HL-60/S4 treated with retinoic acid at 250 ng/mL for 4 days and 3 days (cell line): Measurements from ENCODE around the gene NOTCH4.

Experiments used
- in situ Hi-C: fragments of 300-500 bp; cut with MboI; formaldehyde crosslinking; loops from 2 replicates; pipeline ENCODE4 v1.7.0; 2022; ENCODE audit warnings: low sequenced_read_pairs

The NOTCH4 gene

DNA sequence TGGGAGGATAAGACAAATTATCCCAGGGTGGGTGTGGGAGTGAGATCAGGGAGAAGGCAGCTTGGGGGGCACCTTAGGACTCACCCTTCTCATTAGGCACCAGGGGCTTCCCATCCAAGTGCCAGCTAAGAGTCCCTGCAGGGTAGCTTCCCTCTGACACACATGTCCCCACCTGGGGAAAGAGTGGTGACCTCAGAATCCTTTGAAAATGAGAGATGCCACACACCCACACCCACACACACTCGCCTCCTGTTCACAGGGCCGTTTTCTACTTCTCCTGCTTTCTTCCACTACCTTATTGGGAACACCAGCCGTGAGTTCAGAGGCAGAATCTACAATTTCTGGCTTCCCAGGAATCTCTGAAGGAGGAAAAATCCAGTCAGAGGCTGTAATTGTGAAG, 40.8 kb downstream of the NOTCH4 start:
- in situ Hi-C loops = no loop called here

DNA sequence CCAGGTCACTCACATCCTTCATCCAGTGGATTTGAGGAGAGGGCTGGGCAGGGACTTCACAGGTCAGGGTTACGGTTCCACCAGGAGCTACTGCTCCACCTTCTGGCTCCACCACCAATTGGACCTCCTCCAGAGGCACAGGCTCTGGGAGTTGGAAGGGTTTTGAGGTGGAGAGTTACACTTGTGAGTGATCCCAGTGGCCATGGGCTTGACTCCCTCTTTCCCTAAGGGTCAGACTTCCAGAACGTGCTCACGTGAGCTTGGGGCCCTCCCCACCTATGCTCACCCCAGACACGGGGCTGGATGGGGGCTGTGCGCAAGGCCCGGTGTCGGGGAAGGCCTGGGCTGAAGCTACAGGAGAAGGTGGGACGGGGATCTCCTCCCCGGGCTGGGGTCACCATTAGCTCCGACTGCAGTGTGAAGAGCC, 41.3 kb downstream of the NOTCH4 start:
- in situ Hi-C loops = no loop called here

DNA sequence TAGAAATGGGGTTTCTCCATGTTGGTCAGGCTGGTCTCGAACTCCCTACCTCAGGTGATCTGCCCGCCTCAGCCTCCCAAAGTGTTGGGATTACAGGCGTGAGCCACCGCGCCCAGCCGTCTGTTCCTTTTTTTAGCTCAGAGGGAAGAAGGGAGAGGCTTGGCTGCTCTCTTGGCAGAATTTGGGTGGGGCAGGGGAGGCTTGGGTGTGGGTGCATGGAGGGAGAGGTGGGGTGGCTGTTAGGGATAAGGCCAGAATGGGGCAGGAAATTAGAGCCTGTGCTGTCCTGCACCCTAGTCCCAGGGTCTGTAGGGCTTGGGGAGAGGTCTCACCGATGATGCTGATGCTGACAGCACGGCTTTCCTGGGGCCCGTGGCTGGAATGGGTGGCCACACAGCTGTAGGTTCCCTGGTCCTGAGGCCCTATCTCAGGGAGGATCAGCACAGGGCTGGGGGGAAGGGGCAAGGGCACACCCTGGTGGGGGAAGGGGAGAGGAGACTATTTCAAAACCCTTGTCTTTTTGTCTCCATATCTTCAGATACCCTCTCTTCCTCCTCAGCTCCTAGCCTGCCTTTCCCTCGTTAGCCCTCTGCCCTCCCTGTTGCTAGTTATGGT, 41.8 kb downstream of the NOTCH4 start:
- in situ Hi-C loops = no loop called here

DNA sequence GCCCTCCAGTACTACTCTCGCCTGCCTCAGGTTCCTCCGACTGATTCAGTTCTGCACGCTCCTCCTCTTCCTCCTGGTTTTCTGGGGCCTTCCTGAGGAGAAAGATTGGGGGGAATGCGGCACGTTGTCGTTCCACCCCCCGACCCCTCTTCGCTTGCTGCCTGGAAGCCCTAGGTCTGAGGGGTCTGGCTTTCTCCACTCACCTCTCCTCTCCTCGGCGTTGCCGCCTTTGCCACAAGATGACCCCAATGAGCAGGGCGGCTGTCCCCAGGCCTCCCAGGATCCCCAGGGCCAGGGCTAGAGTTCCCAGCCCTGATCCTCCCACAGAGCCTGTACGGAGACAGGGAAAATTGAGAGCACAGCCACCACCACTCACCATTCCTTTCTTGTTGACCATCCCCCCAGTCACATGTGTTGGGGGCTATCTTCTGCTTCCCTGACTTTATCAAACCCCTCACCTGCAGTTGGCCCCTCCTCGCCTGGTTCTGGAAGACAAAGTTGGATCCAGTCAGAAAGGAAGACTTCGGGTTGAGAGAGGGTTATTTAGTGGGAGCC, 42.6 kb downstream of the NOTCH4 start:
- in situ Hi-C loops = no loop called here

DNA sequence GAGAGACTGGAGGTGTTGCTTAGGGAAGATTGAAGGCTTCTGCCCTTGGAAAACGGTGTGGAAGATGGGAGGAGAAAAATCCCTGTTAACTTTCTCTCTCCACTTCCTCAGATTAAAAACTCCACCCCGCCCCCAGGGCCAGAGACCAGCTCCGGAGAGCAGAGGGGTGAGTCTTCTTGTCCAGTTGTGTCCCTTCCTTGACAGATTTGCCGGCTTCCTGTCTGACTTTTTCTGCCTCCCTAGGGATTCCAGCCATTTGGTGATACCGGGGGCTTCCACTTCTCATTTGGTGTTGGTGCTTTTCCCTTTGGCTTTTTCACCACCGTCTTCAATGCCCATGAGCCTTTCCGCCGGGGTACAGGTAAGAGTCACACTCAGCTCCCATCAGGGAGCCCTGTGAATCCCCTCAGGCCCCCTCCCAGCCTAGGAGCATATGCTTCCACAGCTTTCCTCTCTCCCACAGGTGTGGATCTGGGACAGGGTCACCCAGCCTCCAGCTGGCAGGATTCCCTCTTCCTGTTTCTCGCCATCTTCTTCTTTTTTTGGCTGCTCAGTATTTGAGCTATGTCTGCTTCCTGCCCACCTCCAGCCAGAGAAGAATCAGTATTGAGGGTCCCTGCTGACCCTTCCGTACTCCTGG, 44.0 kb downstream of the NOTCH4 start:
- in situ Hi-C loops = no loop called here

DNA sequence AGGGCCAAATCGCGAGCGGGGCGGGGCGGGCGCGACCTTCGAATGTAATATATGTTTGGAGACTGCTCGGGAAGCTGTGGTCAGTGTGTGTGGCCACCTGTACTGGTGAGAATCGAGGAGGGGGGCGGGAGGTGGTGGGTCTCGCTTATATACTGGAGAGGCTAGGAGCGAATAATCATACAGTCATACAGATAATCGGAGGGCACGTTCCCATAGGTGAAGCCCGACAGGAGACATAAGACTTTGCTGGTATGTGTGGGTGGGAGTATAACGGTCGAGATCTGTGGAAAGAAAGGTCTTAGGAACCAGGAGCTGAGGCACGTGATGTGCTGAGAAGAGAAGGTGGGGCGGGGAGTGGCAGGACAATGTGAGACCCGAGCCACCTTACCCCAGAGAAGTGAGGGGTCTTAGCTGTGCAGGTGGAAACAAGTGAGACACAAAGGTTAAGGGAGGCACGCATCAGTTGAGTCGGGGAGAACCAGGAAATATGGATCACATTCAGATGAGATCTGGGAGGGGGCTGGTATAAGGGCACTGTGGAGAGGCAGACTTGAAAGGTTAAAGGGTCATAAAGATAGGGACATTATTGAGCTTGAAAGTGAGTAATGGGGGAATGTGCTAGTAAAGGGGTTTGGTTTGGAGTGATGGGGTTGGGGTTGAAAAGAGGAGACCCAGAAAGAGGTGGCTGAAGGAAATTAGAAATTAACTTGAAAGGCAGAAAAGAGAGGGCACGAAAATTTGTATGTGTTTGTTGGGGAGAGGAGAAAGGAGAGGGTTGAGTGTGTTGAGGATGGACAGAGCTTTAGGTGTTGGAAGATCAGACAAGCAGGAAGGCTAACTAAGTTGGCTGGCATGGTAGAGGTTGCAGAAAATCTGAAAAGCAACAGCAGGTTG, 45.1 kb downstream of the NOTCH4 start:
- in situ Hi-C loops = no loop called here

DNA sequence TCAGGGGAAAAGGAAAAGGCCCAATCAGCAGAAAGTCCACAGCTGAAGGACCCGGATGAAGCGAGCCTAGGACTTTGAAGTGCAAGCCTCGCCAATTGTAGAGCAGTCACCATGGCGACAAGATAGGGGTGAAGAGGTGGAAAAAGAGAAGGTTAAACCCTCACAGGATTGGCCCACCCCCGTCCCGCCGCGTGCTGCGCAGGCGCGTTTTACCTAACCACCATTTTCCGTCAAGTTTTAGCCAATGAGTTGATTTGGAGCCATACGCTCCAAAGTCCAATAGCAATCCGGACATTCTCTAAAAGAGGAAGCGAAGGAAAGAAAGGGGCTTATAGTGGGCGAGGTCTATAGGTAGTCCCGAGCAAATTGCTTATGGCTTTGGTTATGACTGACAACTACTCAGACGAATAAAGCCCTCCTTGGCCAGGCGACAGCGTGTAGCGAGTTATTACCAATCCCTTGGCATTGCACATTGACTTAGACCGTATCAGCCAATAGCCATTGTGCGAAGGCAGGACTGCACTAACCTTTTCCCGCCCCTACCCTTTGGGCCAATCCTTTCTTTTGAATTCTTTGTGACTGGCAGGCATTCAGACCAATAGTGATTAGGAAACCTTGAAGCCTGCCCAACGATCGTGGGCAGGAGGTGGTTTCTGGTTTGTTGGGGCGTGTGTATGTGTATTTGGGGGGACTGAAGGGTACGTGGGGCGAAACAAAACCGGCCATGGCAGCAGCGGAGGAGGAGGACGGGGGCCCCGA, 45.9 kb downstream of the NOTCH4 start, which contains the start of gene RNF5:
Gene RNF5 (plus strand): TSS at position 618 of the 759 bp plus-strand sequence. CDS start 107 bp downstream, at position 725.
- in situ Hi-C loops = no loop called here

DNA sequence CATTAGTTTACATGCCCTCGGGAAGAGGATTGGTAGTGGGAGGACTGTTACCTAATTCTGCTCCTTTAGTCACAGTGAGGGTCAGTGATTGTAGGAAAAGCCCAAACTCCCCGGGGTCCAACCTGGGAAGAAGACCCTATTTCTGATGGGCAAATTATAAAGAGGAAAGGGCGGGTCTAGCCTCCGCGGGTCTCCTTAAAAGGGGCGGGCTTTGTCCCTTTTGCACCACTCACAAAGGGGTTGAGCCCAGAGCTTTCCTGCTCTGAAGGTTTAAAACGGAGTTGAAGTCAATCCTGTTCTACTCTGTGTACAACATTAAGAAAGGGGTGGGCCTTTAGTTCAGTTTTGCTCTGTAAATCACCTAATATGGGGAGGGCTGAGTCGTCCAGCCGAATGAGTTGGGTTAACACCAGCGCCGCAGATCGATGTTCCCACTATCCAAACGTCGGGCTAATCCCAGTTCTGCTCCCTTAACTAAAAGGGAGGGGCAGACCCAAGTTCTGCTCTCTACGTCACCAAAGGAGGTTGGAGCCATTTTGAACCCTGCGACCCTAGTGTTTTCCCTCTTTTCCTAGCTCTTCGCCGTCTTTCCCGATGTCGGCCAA, 46.6 kb downstream of the NOTCH4 start:
- in situ Hi-C loops = no loop called here

DNA sequence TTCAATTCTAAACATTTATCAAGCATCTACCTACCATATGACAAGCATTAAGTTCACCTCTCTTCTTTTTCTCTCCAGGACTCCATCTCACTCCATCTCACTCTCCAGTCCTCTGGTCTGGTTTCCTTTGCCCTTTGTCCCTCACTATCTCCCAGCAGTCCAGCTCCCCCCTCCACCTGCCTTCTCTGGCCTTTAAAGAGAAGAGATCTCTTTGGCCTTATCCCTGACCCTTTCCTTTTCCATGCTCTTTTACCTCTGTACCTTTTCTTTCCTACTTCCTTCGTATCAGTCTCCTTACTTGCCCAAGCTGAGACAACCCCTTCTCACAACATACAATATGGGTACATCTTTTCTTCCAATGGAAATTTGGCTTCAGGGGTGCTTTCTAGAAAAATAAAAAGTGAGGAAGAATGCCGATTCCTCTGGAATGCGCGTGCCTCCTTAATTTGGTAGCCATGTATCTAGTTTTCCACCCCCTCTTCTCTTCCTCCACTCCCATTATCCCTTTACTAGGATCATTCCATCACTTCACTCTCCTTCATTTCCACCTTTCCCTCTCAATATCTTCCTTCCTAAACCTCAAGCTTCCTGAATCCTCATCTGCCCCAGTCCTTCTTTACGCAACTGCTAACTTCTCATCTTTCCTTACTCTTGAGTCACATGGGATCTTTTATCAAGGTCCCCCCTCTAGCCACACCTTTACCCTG, 47.2 kb downstream of the NOTCH4 start:
- in situ Hi-C loops = no loop called here

DNA sequence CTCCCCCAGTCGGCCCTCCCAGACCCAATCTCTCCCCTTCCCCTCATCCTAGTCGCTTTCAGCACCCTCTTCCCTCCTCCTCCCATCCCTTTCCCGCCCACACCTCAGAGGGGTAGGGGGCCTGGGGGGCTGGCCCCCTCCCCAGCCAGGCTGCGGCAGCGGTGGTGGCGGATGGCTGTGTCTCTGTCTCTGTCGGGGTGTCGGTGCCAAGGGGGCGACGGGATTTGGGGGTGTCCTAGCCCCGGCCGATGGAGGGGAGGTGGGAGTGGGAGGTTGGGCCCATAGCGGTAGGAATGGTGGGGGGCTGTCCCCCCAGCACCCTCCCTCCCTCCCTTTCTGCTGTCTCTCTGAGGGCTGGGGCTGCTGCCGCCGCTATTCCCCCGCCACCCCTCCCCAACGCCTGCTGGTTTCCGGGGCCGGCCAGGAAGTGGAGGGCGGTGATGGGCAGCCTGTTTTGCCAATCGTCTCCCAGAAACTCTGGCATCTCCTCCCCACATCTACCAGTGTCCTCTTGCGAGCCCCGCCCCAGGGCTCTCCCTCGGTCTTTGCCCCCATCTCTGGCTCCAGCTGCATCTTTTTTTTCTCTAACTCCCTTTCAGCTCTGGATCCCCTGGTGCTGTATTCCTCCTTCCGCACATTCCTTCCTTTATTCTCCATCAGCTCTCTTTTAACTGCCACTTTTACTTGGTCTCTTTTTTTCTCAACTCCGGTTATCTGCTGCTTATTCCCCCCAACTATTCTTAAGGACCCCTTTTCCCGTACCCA, 48.0 kb downstream of the NOTCH4 start, which contains the start of gene AGPAT1:
Gene AGPAT1 (minus strand): TSS at position 374 of the 765 bp plus-strand sequence. CDS start 4,588 bp downstream, outside the sequence.
- in situ Hi-C loops = no loop called here

DNA sequence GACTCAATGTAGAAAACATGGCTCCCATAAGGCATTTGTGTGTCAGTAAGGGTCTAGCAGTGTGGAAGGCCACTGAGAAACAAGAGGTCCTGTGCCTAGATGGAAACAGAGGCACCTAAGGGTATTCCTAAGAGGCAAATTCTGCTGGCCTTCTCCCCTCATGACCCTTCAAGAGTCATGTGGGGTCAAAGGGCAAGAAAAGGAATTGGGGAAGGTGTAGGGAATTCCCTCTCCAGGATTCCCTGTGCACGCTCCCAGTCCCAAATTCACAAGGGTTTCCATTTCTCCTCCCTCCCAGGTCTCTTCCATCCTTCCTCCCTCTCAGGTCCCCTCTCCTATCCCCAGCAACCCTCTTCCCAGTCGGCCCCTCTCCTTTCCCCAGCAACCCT, 48.6 kb downstream of the NOTCH4 start:
- in situ Hi-C loops = no loop called here

DNA sequence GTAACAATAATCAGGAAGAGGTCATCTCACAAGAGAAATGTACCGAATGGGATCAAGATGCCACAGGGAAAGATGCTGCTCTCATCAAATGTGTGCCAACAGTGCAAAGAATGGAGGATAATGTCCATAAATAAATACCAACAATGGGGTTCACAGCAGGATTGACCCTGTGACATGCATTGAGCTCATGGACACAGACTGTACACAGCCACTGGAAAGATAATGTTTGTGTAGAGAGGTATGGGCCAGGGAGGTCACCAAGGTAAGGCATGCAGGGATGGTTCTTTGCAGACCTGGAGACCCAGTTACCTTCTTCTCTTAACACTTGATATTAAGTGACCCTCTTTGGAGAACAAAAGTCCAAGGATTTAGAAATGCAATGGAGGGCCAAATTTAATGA, 49.5 kb downstream of the NOTCH4 start:
- in situ Hi-C loops = no loop called here

DNA sequence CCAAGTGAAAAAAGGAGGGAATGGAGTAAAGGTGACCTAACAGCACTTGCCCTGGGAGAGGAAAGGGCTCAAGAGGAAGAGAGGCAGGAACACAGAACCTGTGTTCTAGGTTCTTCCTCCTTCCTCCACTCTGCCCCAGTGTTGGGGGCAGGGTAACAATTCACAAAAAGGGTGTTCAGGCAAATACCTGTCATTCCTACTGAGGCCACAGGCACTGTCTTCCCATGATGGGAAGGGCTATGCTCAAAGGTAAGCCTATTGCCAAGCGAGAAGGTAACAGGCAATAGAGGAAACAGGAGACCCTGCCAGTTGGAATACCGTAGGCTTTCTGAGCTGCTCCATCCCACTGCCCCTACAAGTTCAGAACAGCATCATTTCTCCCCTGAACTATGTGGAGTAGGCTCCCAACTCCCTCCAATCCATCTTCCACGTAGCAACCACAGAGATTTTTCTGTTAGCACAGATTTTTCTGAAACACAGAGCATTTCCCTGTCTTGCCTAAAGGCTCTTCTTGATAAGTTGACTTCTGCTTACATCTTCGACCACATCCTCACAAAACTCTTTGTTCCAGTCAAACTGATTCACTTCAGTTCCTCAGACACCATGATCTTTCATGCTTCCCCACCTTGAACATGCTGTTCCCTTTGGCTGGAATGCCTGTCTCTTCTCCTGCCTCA, 50.7 kb downstream of the NOTCH4 start:
- in situ Hi-C loops = no loop called here

DNA sequence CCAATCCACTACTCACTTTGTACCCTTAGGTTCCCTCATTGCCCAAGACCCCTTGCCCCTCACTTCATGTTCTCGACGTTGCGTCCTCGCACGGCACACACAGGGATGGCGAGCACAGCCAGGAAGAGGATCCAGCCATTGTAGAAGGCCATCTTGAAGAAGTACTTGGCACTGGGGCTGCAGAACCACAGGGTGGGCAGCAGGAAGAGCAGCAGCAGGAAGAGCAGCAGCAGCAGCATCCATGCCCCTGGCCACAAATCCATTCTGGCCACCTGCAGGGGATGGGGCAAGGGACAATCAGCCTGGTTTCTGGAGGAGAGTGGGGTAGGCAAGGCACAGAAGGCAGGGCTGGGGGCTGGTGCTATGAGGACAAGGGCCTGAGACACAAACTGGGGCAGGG, 52.6 kb downstream of the NOTCH4 start:
- in situ Hi-C loops = no loop called here

DNA sequence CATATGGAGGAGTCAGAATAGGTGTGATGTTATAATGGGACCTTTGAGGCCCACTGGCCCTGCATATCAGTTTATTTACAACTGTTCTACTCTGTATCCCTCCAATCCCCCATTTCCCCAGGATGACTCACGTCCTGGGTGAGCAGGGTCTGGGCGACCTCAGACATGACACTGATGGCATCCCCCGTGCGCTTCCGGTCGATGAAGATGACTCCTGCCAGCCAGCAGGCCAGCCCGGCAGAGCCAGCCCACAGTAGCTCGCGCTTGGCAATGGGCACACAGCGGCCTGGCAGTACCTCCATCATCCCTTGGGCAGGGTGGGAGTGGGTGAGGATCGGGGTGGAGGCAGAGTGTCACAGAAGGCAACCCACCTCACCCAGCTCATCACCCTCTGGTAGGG, 53.6 kb downstream of the NOTCH4 start:
- in situ Hi-C loops = no loop called here

DNA sequence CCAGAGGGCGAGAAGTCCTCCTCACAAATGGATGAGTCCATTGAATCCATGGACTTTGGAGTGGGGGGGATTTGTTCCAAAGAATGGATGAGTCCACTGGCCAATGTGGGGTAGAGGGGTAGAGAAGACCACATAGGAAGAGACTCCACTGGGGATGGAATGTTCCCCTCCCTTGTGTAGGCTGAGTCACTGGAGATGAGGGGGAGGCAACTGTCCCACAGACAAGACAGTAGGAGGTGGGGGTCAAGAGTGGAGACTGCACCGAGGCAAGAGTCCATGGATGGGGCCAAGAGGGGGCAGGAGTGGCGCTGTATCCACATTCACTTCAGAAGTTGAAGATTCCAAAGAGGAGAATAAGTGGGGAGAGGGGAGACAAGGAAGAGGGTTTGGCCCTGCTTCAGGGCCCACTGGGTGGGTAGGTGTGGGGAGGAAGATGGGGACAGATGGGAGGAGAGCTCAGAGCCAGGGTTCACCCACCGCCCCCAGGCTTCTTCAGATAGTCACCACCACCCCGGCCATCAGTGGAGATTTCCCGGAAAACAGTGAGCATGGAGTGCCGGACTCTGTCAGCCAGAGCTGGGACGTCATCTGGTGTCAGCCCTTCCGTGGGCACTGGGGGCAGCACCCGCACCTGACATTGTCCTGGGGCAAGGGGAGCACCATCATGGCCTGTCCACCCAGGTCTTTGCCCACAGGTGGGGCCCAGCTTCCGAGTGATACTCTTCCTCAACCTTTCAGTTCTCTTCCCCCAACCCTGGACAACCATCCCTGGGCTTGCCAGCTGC, 54.9 kb downstream of the NOTCH4 start:
- in situ Hi-C loops = no loop called here

DNA sequence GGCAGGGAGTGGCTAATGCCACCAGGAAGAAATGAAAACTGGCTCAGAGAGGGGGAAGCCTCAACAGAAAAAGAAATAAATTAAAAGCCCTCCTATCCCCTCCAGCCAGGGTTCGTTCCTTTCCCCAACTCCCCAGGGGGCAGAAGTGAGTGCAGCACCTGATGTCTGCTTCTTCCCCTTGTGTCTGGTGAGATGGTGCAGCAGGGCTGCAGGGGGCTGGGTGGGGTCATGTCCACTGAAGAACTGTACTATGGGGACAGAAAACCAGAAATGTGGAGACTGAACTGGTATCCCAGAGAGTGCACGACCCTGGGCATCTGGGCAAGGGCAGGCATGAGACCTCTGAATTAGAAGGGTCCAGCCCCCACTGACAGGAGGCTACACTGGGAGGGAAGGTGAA, 55.5 kb downstream of the NOTCH4 start:
- in situ Hi-C loops = no loop called here
